SK-N-MC (cell line): ENCODE data around the gene MED27.

ENCODE experiments used
- EZH2 ChIP-seq: fragments of 200-600 bp; sonication (generic); IDR thresholded peaks from one replicate; pipeline ENCODE4 v1.6.1; 2017; ENCODE audit warnings: antibody characterized with exemption
- FOXP2 ChIP-seq: optimal IDR thresholded peaks from 2 replicates; pipeline ENCODE3; 2011; ENCODE audit warnings: mild to moderate bottlenecking, moderate library complexity; ENCODE audit not compliant: insufficient read depth; ENCODE audit errors: extremely low read length, control extremely low read depth
- POLR2AphosphoS5 ChIP-seq: IDR thresholded peaks from 2 replicates; pipeline ENCODE4 v1.6.1; 2012; ENCODE audit warnings: mild to moderate bottlenecking, low read depth, low read length, borderline replicate concordance

DNA sequence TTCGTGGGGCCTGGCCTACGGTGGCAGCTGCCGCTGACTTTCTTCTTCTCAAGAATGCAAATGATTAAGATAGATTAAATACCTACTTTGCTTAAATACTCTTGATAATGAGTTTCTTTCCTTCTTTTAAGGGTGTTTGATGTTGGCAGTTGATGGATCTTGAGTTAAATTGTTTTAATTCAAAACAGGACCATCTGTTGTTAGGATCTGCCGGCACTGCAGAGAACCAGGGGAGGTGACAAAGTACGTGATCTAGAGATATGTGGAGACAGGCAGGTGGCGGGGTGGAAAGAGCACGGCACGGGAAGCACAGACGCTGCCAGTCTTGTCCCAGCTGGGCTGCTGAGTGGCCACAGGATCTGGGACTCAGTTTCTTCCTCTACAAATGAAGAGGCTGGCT is 37.9 kb downstream of the MED27 start:
- no peak for TF ChIP-seq POLR2AphosphoS5
- TF ChIP-seq EZH2 = no peak
- no peak for TF ChIP-seq FOXP2
